ENCODE data around the gene SPATA13. TPM values are rescaled to one million over a fixed set of nuclear protein-coding genes. Genes with fewer than 3 reads are reported as not detected.
A peak's percentile ranks its signal among the peaks of the same experiment; 100 is the strongest.

Gene SPATA13
- total and polyA plus RNA-seq, 5 donors from 2014 or later, result 80.9 to 115 (median 87.9) TPM

- Mint-ChIP-seq H3K27ac (peak overlapping the region in 1 of 3 donors; percentile 58), H3K9me3 (no peaks in the 10 kb centered on the region), H3K4me3 (no peak overlapping the region), H3K36me3 (peaks cover 75% of the 10 kb centered on the region), H3K27me3 (peaks cover 4% of the 10 kb centered on the region), H3K4me1 (peaks cover 4 to 7% (median 5%) of the 10 kb centered on the region in 4 donors)
- H3K36me3 ChIP-seq (ENCODE audit: control insufficient read depth, insufficient read depth, low read length), result peaks cover 99% of the 10 kb centered on the region
- DNase-seq, result no peak
- no peaks in the 10 kb centered on the region for H3K4me1 ChIP-seq (ENCODE audit: control insufficient read depth, insufficient read depth, low read length, poor library complexity, severe bottlenecking)
- H3K27me3 ChIP-seq (ENCODE audit: control insufficient read depth, insufficient read depth, low read length), result no peaks in the 10 kb centered on the region
- H3K27ac ChIP-seq (ENCODE audit: insufficient read depth, low read length, poor library complexity, severe bottlenecking), result no peak overlapping the region
- no peak overlapping the region for H3K4me3 ChIP-seq (ENCODE audit: low read depth, low read length)
- no peaks in the 10 kb centered on the region for H3K9me3 ChIP-seq (ENCODE audit: control insufficient read depth in 2 of 2, low read length in 2 of 2)
- ATAC-seq (ENCODE audit: low read depth in 2 of 2), result no peak
Measured at GRCh38 chr13:24301434-24301833, 140.9 kb downstream of the SPATA13 start.

GRCh38 chr13:24301911-24302310 lies 141.4 kb downstream of the SPATA13 start:
- no peak overlapping the region for H3K27ac ChIP-seq (ENCODE audit: insufficient read depth, low read length, poor library complexity, severe bottlenecking)
- Mint-ChIP-seq H3K4me1 (peaks cover 4 to 7% (median 5%) of the 10 kb centered on the region in 4 donors), H3K27me3 (peaks cover 4% of the 10 kb centered on the region), H3K4me3 (no peak overlapping the region), H3K9me3 (no peaks in the 10 kb centered on the region), H3K36me3 (peaks cover 71% of the 10 kb centered on the region), H3K27ac (no peak overlapping the region)
- no peak for ATAC-seq (ENCODE audit: low read depth in 2 of 2)
- no peaks in the 10 kb centered on the region for H3K4me1 ChIP-seq (ENCODE audit: control insufficient read depth, insufficient read depth, low read length, poor library complexity, severe bottlenecking)
- no peaks in the 10 kb centered on the region for H3K9me3 ChIP-seq (ENCODE audit: control insufficient read depth in 2 of 2, low read length in 2 of 2)
- no peaks in the 10 kb centered on the region for H3K27me3 ChIP-seq (ENCODE audit: control insufficient read depth, insufficient read depth, low read length)
- peaks cover 99% of the 10 kb centered on the region for H3K36me3 ChIP-seq (ENCODE audit: control insufficient read depth, insufficient read depth, low read length)
- H3K4me3 ChIP-seq (ENCODE audit: low read depth, low read length), result no peak overlapping the region
- no peak for DNase-seq

- Histone ChIP-seq H3K4me3 (ENCODE audit: low read depth, low read length) (no peak overlapping the region), H3K9me3 (ENCODE audit: control insufficient read depth in 2 of 2, low read length in 2 of 2) (no peaks in the 10 kb centered on the region), H3K4me1 (ENCODE audit: control insufficient read depth, insufficient read depth, low read length, poor library complexity, severe bottlenecking) (no peaks in the 10 kb centered on the region), H3K27me3 (ENCODE audit: control insufficient read depth, insufficient read depth, low read length) (no peaks in the 10 kb centered on the region), H3K27ac (ENCODE audit: insufficient read depth, low read length, poor library complexity, severe bottlenecking) (no peak overlapping the region), H3K36me3 (ENCODE audit: control insufficient read depth, insufficient read depth, low read length) (peaks cover 76% of the 10 kb centered on the region)
- no peak for DNase-seq
- no peak overlapping the region for H3K4me3 Mint-ChIP-seq
- H3K9me3 Mint-ChIP-seq, result no peaks in the 10 kb centered on the region
- H3K27me3 Mint-ChIP-seq, result peaks cover 4% of the 10 kb centered on the region
- H3K27ac Mint-ChIP-seq, result peak overlapping the region in 1 of 3 donors; percentile 46
- H3K36me3 Mint-ChIP-seq, result peaks cover 48% of the 10 kb centered on the region
- ATAC-seq (ENCODE audit: low read depth in 2 of 2), result no peak
- peaks cover 2 to 10% (median 6%) of the 10 kb centered on the region in 4 donors for H3K4me1 Mint-ChIP-seq
Measured at GRCh38 chr13:24304620-24305019, 144.1 kb downstream of the SPATA13 start.

- Mint-ChIP-seq H3K27ac (no peak overlapping the region), H3K4me3 (no peak overlapping the region)
- H3K4me3 ChIP-seq (ENCODE audit: low read depth, low read length), result no peak overlapping the region
Measured at GRCh38 chr13:24306632-24307031, 146.1 kb downstream of the SPATA13 start.

GRCh38 chr13:24307211-24308067 lies 146.9 kb downstream of the SPATA13 start:
- Histone ChIP-seq H3K9me3 (ENCODE audit: control insufficient read depth in 2 of 2, low read length in 2 of 2) (no peaks in the 10 kb centered on the region), H3K4me3 (ENCODE audit: low read depth, low read length) (no peak overlapping the region), H3K36me3 (ENCODE audit: control insufficient read depth, insufficient read depth, low read length) (peaks cover 48% of the 10 kb centered on the region), H3K27ac (ENCODE audit: insufficient read depth, low read length, poor library complexity, severe bottlenecking) (no peak overlapping the region), H3K4me1 (ENCODE audit: control insufficient read depth, insufficient read depth, low read length, poor library complexity, severe bottlenecking) (no peaks in the 10 kb centered on the region), H3K27me3 (ENCODE audit: control insufficient read depth, insufficient read depth, low read length) (no peaks in the 10 kb centered on the region)
- peaks cover 27% of the 10 kb centered on the region for H3K36me3 Mint-ChIP-seq
- ATAC-seq (ENCODE audit: low read depth in 2 of 2), result peak in 1 of 2 donors; percentile 14
- no peaks in the 10 kb centered on the region for H3K27me3 Mint-ChIP-seq
- no peak overlapping the region for H3K4me3 Mint-ChIP-seq
- no peaks in the 10 kb centered on the region for H3K9me3 Mint-ChIP-seq
- no peak for DNase-seq
- peaks cover 0 to 11% (median 3%) of the 10 kb centered on the region in 4 donors for H3K4me1 Mint-ChIP-seq
- H3K27ac Mint-ChIP-seq, result no peak overlapping the region

More at GRCh38 chr13:24306632-24307031, 146.1 kb downstream of the SPATA13 start:
- ATAC-seq (ENCODE audit: low read depth in 2 of 2), result no peak
- DNase-seq, result no peak
- H3K27me3 Mint-ChIP-seq, result peaks cover 4% of the 10 kb centered on the region
- Histone ChIP-seq H3K4me1 (ENCODE audit: control insufficient read depth, insufficient read depth, low read length, poor library complexity, severe bottlenecking) (no peaks in the 10 kb centered on the region), H3K9me3 (ENCODE audit: control insufficient read depth in 2 of 2, low read length in 2 of 2) (no peaks in the 10 kb centered on the region), H3K27me3 (ENCODE audit: control insufficient read depth, insufficient read depth, low read length) (no peaks in the 10 kb centered on the region), H3K36me3 (ENCODE audit: control insufficient read depth, insufficient read depth, low read length) (peaks cover 56% of the 10 kb centered on the region), H3K27ac (ENCODE audit: insufficient read depth, low read length, poor library complexity, severe bottlenecking) (no peak overlapping the region)
- H3K36me3 Mint-ChIP-seq, result peaks cover 32% of the 10 kb centered on the region
- H3K4me1 Mint-ChIP-seq, result peaks cover 0 to 11% (median 3%) of the 10 kb centered on the region in 4 donors
- H3K9me3 Mint-ChIP-seq, result no peaks in the 10 kb centered on the region

- no peak overlapping the region for H3K4me3 Mint-ChIP-seq
- Histone ChIP-seq H3K27me3 (ENCODE audit: control insufficient read depth, insufficient read depth, low read length) (no peaks in the 10 kb centered on the region), H3K4me1 (ENCODE audit: control insufficient read depth, insufficient read depth, low read length, poor library complexity, severe bottlenecking) (no peaks in the 10 kb centered on the region), H3K4me3 (ENCODE audit: low read depth, low read length) (no peak overlapping the region), H3K27ac (ENCODE audit: insufficient read depth, low read length, poor library complexity, severe bottlenecking) (no peak overlapping the region), H3K9me3 (ENCODE audit: control insufficient read depth in 2 of 2, low read length in 2 of 2) (no peaks in the 10 kb centered on the region), H3K36me3 (ENCODE audit: control insufficient read depth, insufficient read depth, low read length) (peaks cover 42% of the 10 kb centered on the region)
- H3K27ac Mint-ChIP-seq, result peak overlapping the region in 1 of 3 donors; percentile 32
- peak in 1 of 2 donors; percentile 6 for ATAC-seq (ENCODE audit: low read depth in 2 of 2)
- H3K27me3 Mint-ChIP-seq, result no peaks in the 10 kb centered on the region
- DNase-seq, result no peak
- peaks cover 0 to 11% (median 3%) of the 10 kb centered on the region in 4 donors for H3K4me1 Mint-ChIP-seq
- H3K36me3 Mint-ChIP-seq, result peaks cover 22% of the 10 kb centered on the region
- no peaks in the 10 kb centered on the region for H3K9me3 Mint-ChIP-seq
Measured at GRCh38 chr13:24308068-24308445, 147.5 kb downstream of the SPATA13 start.

- Histone ChIP-seq H3K27ac (ENCODE audit: insufficient read depth, low read length, poor library complexity, severe bottlenecking) (no peak overlapping the region), H3K4me3 (ENCODE audit: low read depth, low read length) (no peak overlapping the region), H3K27me3 (ENCODE audit: control insufficient read depth, insufficient read depth, low read length) (no peaks in the 10 kb centered on the region), H3K9me3 (ENCODE audit: control insufficient read depth in 2 of 2, low read length in 2 of 2) (no peaks in the 10 kb centered on the region), H3K4me1 (ENCODE audit: control insufficient read depth, insufficient read depth, low read length, poor library complexity, severe bottlenecking) (no peaks in the 10 kb centered on the region), H3K36me3 (ENCODE audit: control insufficient read depth, insufficient read depth, low read length) (peaks cover 37% of the 10 kb centered on the region)
- no peak for DNase-seq
- Mint-ChIP-seq H3K36me3 (peaks cover 17% of the 10 kb centered on the region), H3K9me3 (no peaks in the 10 kb centered on the region), H3K27me3 (peaks cover 4% of the 10 kb centered on the region), H3K4me3 (no peak overlapping the region), H3K4me1 (peaks cover 0 to 11% (median 2%) of the 10 kb centered on the region in 4 donors), H3K27ac (peak overlapping the region in 2 of 3 donors; percentile 36 to 60)
- no peak for ATAC-seq (ENCODE audit: low read depth in 2 of 2)
Measured at GRCh38 chr13:24308488-24309020, 148.0 kb downstream of the SPATA13 start.
